GM19193 (cell line): Measurements from ENCODE around the gene PRKRIP1.

Source experiments
- POLR2A ChIP-seq: IDR thresholded peaks from 4 replicates; pipeline ENCODE4 v1.6.1; 2011; ENCODE audit not compliant: insufficient read depth, insufficient read length; ENCODE audit errors: extremely low read depth

PRKRIP1 gene

GRCh38 chr7:102404005-102404861 lies 8.1 kb downstream of the PRKRIP1 start:
- TF ChIP-seq POLR2A, result no peak

- TF ChIP-seq POLR2A, result no peak
Observed at GRCh38 chr7:102407910-102408309, 11.7 kb downstream of the PRKRIP1 start.

- TF ChIP-seq POLR2A, result no peak
Observed at GRCh38 chr7:102409340-102409739, 13.2 kb downstream of the PRKRIP1 start.

- TF ChIP-seq POLR2A, result no peak
Observed at GRCh38 chr7:102410123-102410522, 14.0 kb downstream of the PRKRIP1 start.

- TF ChIP-seq POLR2A, result no peak
Observed at GRCh38 chr7:102410918-102411317, 14.8 kb downstream of the PRKRIP1 start.

DNA sequence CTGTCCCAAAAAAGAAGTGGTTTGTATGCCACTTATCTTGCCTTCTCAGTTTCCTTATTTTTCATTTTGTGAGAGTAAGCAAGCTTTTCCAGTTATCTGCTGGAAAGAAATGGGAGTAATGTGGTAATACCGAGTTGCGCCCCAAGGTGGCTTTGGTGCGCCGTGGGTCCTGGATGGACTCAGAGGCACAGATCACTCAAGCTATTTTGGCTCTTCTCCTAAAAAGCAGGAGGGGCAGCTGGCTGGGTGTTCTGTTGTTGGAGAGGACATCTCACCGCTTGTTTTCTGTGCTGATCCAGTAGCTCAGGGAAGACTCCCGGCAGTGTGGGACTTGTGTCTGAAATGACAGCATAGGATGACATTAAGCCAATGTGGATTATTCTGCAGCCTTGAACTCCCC lies 16.4 kb downstream of the PRKRIP1 start:
- TF ChIP-seq POLR2A, result no peak

DNA sequence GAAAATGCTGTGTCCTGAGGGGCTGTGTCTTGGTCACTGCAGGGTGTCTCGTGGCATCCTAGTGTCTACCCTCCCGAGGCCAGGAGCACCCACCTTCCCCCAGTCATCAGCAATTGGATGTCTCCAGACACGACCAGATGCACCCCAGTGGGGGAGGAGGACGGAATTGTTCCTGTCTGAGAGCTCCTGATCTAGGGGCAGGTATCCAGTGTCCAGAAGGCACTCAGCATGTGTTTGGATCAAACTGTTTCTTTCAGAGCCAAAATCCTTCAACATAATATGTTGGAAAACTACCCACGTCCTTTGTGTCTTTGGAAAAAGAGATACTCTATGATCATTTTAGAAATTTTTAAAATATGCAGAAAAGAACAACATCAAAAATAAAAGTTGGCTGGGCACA lies 16.9 kb downstream of the PRKRIP1 start:
- TF ChIP-seq POLR2A, result no peak

DNA sequence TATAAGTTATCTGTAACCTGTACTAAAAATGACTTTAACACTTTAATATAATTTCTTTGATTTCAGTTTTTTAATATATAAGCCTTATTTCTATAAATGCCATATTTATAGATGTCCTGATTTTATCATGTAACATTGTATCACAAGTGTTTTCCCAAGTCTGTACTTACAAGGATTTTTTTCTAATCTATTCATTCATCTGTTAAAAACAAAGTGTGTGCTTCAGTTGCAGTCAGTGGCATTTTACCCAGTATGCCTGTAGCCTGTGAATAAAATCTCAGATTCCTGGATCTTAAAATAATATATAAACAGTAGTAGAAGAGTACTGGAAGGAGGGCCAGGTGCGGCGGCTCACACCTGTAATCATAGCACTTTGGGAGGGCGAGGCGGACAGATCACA lies 17.4 kb downstream of the PRKRIP1 start:
- no peak for TF ChIP-seq POLR2A

- TF ChIP-seq POLR2A, result no peak
Observed at GRCh38 chr7:102415685-102416225, 19.6 kb downstream of the PRKRIP1 start.

DNA sequence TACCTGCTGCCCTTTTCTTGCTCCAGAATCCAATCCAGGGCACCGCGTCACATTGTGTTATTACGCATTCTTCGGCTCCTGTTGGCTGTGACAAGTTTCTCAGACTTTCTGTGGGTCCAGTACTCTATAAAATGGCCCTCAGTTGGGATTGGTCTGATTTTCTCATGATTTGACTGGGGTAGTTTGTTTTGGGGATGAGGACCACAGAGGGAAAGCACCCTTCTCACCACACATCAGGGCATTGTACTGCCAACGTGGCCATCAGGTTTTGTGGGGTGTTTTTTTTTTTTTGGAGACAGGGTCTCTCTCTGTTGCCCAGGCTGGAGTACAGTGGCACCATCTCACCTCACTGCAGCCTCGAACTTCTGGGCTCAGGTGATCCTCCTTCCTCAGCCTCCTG lies 20.2 kb downstream of the PRKRIP1 start:
- TF ChIP-seq POLR2A, result no peak

DNA sequence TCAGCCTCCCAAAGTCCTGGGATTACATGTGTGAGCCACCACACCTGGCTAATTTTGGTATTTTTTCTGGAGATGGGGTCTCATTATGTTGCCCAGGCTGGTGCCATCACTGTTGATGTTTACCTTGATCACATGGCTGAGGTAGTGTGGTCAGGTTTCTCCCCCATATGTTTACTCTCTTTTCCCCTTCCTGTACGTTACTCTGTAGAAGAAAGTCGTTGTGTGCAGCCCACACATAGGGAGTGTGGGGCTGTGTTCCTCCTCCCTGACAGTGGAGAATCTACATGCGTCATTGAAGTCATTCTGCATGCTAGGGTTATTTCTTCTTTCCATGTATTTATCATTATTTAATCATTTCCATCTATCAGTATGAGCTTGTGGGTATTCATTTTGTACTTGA lies 20.9 kb downstream of the PRKRIP1 start:
- TF ChIP-seq POLR2A, result no peak

- no peak for TF ChIP-seq POLR2A
Observed at GRCh38 chr7:102418592-102418991, 22.4 kb downstream of the PRKRIP1 start.

DNA sequence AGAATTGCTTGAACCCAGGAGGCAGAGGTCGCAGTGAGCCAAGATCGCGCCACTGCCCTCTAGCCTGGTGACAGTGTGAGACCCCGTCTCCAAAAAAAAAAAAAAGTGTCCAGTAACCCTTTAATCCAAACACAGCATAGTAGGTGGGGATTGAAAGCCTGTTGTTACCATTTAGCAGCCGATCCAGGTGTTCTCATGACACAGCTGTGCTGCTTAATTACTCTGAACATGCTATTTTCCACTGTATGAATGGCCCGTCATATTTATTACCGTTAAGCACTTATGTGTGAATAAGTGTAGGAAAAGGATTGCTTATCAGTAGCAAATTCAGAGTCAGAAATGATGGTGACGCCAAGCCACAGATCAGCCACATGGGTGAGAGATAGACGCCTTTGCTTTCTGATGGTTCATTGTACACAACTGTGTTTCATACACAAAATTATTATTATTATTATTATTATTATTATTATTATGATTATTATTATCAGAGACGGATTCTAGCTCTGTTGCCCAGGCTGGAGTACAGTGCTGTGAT lies 25.6 kb downstream of the PRKRIP1 start:
- no peak for TF ChIP-seq POLR2A

GRCh38 chr7:102424129-102424551 lies 28.0 kb downstream of the PRKRIP1 start:
- no peak for TF ChIP-seq POLR2A

DNA sequence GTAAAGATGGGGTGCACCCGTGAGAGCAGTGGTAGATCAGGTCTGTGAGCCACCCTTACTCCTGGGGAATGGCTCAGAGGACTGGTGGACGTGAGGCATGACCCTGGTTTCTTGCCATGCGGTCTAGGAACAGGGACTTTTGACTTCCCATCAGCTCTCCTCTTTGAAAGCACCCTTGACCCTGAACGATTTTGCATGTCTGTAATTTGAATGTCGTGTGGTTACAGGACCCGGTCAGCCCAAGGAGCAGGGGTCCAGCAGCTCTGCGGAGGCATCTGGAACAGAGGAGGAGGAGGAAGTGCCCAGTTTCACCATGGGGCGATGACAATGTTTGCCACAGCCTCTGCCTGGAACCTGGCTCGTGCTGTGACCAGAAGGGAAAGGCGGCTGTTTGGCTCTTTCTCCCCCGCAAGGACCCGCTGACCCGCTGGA lies 28.6 kb downstream of the PRKRIP1 start:
- no peak for TF ChIP-seq POLR2A
